ENCODE results near the gene MED13L.

- TF ChIP-seq SUZ12 (IDR thresholded peaks at IDR 0.05; ENCODE audit: extremely low read depth, insufficient read depth, insufficient read length) (no peak), ZNF274 (IDR thresholded peaks at IDR 0.05; ENCODE audit: low read depth, low read length) (no peak), YY1 (IDR thresholded peaks at IDR 0.05; ENCODE audit: insufficient read depth, insufficient read length) (no peak)
Observed at GRCh38 chr12:116089080-116089479, 188.4 kb downstream of the MED13L start.

Data from NT2/D1 (cell line).